ACC112 (cell line): ENCODE results near the gene EDC4.

ENCODE experiments used
- H2AFZ ChIP-seq: fragments of 200-600 bp; sonication (generic); one replicate; pipeline ENCODE4 v1.6.0; 2017; ENCODE audit warnings: antibody characterized with exemption, low read length; ENCODE audit not compliant: unreplicated experiment
- H3K27ac ChIP-seq: fragments of 200-600 bp; sonication (generic); 2 replicates; pipeline ENCODE4 v1.5.1; 2014; ENCODE audit warnings: low read depth, mild to moderate bottlenecking, antibody characterized with exemption, low read length, moderate library complexity
- H3K27me3 ChIP-seq: fragments of 200-600 bp; sonication (generic); 2 replicates; pipeline ENCODE4 v1.6.1; 2014; ENCODE audit warnings: mild to moderate bottlenecking, antibody characterized with exemption, low read length, moderate library complexity, mixed read lengths; ENCODE audit not compliant: insufficient read depth
- H3K36me3 ChIP-seq: fragments of 200-600 bp; sonication (generic); 2 replicates; pipeline ENCODE4 v1.6.1; 2016; ENCODE audit warnings: mild to moderate bottlenecking, antibody characterized with exemption, low read length, moderate library complexity, mixed read lengths; ENCODE audit not compliant: insufficient read depth
- H3K4me1 ChIP-seq: fragments of 200-600 bp; sonication (generic); one replicate; pipeline ENCODE4 v1.6.1; 2016; ENCODE audit warnings: low read length, mixed read lengths; ENCODE audit not compliant: insufficient read depth, unreplicated experiment, control insufficient read depth
- H3K4me3 ChIP-seq: fragments of 200-600 bp; sonication (generic); 2 replicates; pipeline ENCODE4 v1.5.1; 2014; ENCODE audit warnings: mild to moderate bottlenecking, low read depth, low read length
- H3K79me2 ChIP-seq: fragments of 200-600 bp; sonication (generic); one replicate; pipeline ENCODE4 v1.6.0; 2016; ENCODE audit warnings: low read length; ENCODE audit not compliant: control insufficient read depth, unreplicated experiment, insufficient read depth

EDC4 gene

GRCh38 chr16:67879462-67879861 lies 6.6 kb downstream of the EDC4 start:
- H3K79me2 ChIP-seq: peaks cover 23% of the 10 kb centered on the region
- H3K4me1 ChIP-seq: peaks cover 3% of the 10 kb centered on the region
- H2AFZ ChIP-seq: no peak overlapping the region
- H3K4me3 ChIP-seq: no peak overlapping the region
- no peaks in the 10 kb centered on the region for H3K27me3 ChIP-seq
- H3K27ac ChIP-seq: no peak overlapping the region
- H3K36me3 ChIP-seq: peaks cover 9% of the 10 kb centered on the region; the same call in 1 of the 2 replicates

- Histone ChIP-seq H3K27me3 (no peaks in the 10 kb centered on the region), H3K79me2 (peaks cover 18% of the 10 kb centered on the region), H3K4me3 (no peak overlapping the region), H2AFZ (no peak overlapping the region), H3K36me3 (peaks cover 9% of the 10 kb centered on the region; the same call in 1 of the 2 replicates), H3K27ac (no peak overlapping the region), H3K4me1 (peaks cover 3% of the 10 kb centered on the region)
These were observed 7.1 kb downstream of the EDC4 start for GRCh38 chr16:67879936-67880335.

GRCh38 chr16:67880584-67880983 lies 7.7 kb downstream of the EDC4 start:
- Histone ChIP-seq H3K27ac (no peak overlapping the region), H3K79me2 (peaks cover 12% of the 10 kb centered on the region), H3K27me3 (no peaks in the 10 kb centered on the region), H3K36me3 (peaks cover 9% of the 10 kb centered on the region; the same call in 1 of the 2 replicates), H2AFZ (no peak overlapping the region), H3K4me3 (no peak overlapping the region), H3K4me1 (peaks cover 3% of the 10 kb centered on the region)

- H3K4me3 ChIP-seq: no peak overlapping the region
- H3K79me2 ChIP-seq: peaks cover 1% of the 10 kb centered on the region
- no peak overlapping the region for H3K27ac ChIP-seq
- H3K27me3 ChIP-seq: no peaks in the 10 kb centered on the region
- peaks cover 9% of the 10 kb centered on the region; the same call in 1 of the 2 replicates for H3K36me3 ChIP-seq
- peaks cover 3% of the 10 kb centered on the region for H3K4me1 ChIP-seq
- no peak overlapping the region for H2AFZ ChIP-seq
These were observed 8.8 kb downstream of the EDC4 start for GRCh38 chr16:67881621-67882161.

GRCh38 chr16:67882374-67883145 lies 9.7 kb downstream of the EDC4 start:
- H3K36me3 ChIP-seq: peaks cover 9% of the 10 kb centered on the region; the same call in 1 of the 2 replicates

GRCh38 chr16:67883146-67883871 lies 10.5 kb downstream of the EDC4 start:
- H3K27me3 ChIP-seq: no peaks in the 10 kb centered on the region
- no peak overlapping the region for H3K27ac ChIP-seq
- no peak overlapping the region for H2AFZ ChIP-seq
- H3K4me3 ChIP-seq: no peak overlapping the region
- peaks cover 9% of the 10 kb centered on the region; the same call in 1 of the 2 replicates for H3K36me3 ChIP-seq
- H3K4me1 ChIP-seq: peaks cover 3% of the 10 kb centered on the region
- no peaks in the 10 kb centered on the region for H3K79me2 ChIP-seq

More at GRCh38 chr16:67882374-67883145, 9.7 kb downstream of the EDC4 start:
- Histone ChIP-seq H3K79me2 (no peaks in the 10 kb centered on the region), H3K4me1 (peaks cover 3% of the 10 kb centered on the region), H3K27me3 (no peaks in the 10 kb centered on the region), H3K27ac (no peak overlapping the region), H2AFZ (no peak overlapping the region), H3K4me3 (no peak overlapping the region)

- Histone ChIP-seq H3K27me3 (no peaks in the 10 kb centered on the region), H2AFZ (no peak overlapping the region), H3K4me1 (peaks cover 3% of the 10 kb centered on the region), H3K79me2 (no peaks in the 10 kb centered on the region), H3K4me3 (no peak overlapping the region), H3K27ac (no peak overlapping the region), H3K36me3 (peaks cover 9% of the 10 kb centered on the region; the same call in 1 of the 2 replicates)
These were observed 11.0 kb downstream of the EDC4 start for GRCh38 chr16:67883872-67884261.

- Histone ChIP-seq H3K4me3 (no peak within 1 kb of the TSS), H3K79me2 (no peaks in the 10 kb centered on the region), H2AFZ (no peak within 1 kb of the TSS), H3K4me1 (peaks cover 3% of the 10 kb centered on the region), H3K36me3 (peaks cover 8% of the 10 kb centered on the region; the same call in 1 of the 2 replicates), H3K27ac (no peak within 1 kb of the TSS), H3K27me3 (no peaks in the 10 kb centered on the region)
These were observed 11.8 kb downstream of the EDC4 start, which contains the start of gene NRN1L for GRCh38 chr16:67884684-67885083. Gene NRN1L (plus strand): TSS chr16:67884885. CDS start chr16:67884904, 19 bp downstream.

- H2AFZ ChIP-seq: no peak overlapping the region
- H3K27me3 ChIP-seq: no peaks in the 10 kb centered on the region
- no peak overlapping the region for H3K27ac ChIP-seq
- H3K4me3 ChIP-seq: no peak overlapping the region
- peaks cover 3% of the 10 kb centered on the region for H3K4me1 ChIP-seq
- 0 out of 2 replicates have a peak, but pooled peaks cover 4% of the 10 kb centered on the region for H3K36me3 ChIP-seq
- no peaks in the 10 kb centered on the region for H3K79me2 ChIP-seq
These were observed 12.7 kb downstream of the EDC4 start for GRCh38 chr16:67885545-67885944.

- H3K4me1 ChIP-seq: peaks cover 3% of the 10 kb centered on the region
- no peak overlapping the region for H2AFZ ChIP-seq
- H3K27ac ChIP-seq: no peak overlapping the region
- H3K79me2 ChIP-seq: no peaks in the 10 kb centered on the region
- no peak overlapping the region for H3K4me3 ChIP-seq
- H3K27me3 ChIP-seq: no peaks in the 10 kb centered on the region
- H3K36me3 ChIP-seq: no peaks in the 10 kb centered on the region
These were observed 13.1 kb downstream of the EDC4 start for GRCh38 chr16:67885976-67886375.
